ELF-1 (cell line): ENCODE data around the gene CAPG.

ENCODE experiments used
- DNase-seq: peaks from one replicate; pipeline ENCODE4 v3.0.0-alpha.2; 2016; ENCODE audit warnings: low read depth, low spot score

CAPG gene

DNA sequence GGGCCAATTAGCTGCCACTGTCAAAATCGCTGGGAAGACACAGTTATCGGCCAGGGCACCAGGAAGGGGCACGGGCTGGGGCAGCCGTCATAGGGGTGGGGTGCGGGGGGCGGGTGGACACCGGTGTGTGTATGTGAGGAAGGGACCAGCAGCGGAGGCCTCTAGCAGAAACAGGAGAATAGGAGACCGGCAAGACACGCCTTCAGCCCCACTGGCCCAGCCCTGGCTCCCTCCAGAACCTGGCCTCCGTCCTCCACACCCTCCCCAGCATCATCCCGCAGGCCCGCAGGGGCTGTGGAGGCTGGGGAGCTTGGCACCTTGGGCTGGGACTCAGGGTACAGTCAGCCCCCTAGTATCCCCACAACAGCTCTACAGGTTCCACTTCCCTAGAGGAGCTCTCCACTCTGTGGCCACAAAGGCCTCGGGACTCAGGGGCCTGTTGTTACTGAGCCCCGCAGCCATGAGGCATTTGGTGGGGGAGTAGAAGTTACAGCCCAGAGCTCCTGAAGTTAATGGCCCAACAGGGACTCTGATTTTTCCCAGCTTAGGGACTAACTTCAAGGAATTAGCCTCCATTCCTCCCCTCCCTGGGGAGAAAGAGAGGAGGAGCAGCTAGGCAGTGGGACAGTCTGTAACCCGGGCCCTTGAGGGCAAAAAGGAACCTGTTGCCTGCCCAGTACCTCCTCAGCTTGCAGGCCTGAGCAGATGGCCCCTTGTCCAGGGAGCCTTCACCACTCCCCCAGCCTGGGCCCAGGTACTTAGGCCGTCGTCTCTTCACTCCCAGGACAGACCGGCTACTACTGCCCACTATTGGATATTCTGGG lies 28.2 kb upstream of the CAPG start:
- DNase-seq = peak; percentile 77

DNA sequence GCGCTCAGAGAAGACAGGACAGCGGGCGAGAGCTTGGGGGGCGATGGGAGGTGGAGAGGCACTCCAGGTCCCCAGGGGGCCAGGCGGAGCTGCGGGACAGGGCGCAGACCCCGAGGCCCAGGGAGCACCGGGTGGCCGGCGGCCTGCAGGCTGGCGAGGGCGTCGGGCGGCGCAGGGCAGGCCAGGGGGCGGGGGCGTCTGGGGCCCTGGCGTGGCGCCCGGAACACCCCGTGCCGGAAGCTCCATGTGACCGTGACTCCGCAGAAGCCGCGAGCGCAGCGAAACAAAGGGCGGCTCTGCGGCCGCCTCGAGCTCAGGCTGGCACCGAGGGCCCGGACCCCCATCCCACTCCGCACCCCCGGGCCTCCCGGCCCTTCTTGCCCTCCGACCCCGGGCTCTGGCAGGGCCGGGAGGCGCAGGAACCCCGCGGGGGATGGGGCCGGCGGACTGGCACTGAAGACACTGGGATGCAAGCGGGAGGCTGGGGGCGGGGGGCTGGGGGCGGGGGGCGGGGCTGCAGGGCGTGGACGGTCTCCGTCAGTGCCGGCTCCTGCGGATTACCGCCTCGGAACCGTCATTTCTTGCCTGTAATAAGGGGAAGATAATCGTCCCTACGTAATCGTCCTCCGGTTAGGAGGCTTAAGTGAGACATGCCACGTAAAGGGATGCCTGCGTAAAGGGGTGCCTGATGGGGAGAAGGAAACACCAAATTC lies 27.5 kb upstream of the CAPG start:
- peak; percentile 78 for DNase-seq

DNA sequence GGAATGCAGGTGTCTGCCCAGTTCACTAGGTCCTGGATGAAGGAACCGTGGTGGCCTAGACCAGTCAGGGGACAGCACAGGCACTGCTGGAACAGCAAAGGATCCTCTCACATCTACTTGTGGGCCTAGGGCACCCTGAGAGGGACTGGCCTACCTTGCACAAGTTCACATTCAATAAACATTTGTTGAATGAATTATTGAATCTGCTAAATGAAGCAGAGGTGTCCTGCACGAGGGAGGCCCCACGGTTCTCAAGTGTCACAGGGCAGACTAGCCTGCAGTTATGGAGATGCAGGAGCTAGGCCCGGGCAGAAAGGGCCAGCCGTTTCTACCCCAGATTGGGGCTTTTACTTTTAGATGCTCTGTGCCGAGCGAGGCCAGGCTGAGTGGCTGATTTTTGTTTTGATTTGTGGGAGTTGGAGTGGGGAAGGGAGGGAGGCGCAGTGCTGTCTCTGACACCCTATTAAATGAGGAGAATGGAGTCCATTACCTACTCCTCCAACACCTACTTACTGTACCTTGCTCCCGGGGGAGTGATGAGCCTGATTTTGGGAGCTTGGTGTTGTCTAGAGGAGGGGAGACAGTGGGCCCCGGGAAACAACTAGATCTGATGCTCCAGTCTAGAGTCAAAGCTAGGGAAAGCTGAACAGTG lies 26.8 kb upstream of the CAPG start:
- no peak for DNase-seq

DNA sequence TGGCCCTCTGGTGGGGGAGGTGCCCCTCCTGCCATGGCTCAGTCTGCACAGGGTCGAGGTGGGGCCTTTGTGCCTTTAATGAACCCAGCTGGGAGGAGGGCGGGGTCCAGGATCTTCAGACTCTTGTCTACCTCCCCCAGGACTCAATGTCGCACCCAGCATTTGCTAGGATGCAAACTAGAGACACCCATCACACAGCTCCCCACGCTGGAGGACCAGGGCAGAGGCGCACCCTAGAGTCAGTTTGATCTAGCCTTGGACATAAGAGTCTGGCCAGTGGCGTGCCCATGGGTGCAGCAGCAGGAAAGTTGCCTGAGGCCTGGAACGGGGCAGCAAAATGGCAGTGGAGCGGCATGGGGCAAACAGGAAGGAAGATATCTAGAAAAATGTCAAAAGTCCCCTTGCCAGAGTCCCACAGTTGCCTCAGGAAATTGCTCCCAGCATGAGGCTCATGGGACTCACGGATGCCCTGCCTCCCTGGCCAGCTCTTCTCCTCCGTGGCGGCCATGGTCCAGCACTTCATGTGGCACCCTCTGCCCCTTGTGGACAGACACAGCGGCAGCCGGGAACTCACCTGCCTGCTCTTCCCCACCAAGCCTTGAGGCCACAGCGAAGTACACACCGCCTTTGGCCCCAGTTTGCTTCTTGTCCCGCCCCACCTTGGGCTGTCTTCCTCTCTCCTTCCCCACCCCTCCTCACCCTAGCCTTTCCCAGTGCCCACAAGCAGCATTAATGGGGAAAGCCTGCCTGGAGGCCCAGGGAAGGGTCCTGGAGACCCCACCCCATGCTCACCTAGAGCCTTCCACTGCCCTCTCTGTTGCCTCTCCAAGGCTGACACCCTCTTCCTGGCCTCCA lies 26.0 kb upstream of the CAPG start:
- DNase-seq = no peak

DNA sequence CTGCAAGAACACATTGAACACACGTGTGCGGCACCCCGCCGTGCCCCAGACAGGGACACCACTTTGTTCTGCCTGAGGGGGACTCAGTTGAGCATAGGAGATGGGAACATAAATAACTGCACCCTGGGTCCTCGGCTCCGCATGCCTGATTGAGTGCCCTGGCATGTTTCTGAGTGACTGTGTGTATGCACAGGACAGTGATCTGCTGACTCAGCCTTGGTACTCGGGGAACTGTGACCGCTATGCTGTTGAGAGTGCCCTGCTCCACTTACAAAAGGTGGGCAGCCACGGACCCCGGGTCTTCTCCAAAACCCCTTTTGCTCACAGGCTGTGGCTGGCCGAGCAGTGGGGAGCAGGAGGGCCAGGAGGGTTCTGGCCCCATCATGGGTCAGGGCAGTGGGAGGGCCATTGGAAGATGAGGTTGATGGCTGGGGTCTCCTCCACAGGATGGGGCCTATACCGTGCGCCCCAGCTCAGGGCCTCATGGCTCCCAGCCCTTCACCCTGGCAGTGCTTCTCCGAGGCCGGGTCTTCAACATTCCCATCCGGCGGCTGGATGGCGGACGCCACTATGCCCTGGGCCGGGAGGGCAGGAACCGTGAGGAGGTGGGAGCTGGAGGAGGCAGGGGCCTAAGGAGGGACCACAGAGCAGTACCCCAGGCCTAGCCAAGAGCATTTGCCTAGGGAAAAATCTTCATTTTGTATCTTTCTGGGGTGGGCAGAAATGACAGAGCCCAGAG lies 25.2 kb upstream of the CAPG start:
- DNase-seq = no peak

DNA sequence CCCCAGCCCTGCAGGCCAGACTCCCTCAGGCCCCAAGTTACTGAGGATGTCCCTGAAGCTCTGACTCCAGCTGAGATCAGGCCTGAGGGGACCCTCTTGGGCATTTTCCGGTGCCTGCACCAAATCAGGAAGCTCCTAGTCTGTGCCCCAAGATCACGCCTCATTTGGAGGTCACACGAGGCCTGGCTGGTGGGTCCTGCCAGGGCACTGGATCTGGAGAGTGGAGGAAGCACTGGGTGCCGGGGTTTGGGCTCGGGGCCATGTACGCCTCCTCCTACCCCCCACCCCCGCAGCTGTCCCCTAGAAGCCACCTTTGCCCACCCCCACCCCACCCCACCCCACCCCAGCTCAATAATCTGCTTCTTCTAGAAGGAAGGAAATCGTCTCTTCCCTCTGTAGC lies 24.5 kb upstream of the CAPG start:
- no peak for DNase-seq

DNA sequence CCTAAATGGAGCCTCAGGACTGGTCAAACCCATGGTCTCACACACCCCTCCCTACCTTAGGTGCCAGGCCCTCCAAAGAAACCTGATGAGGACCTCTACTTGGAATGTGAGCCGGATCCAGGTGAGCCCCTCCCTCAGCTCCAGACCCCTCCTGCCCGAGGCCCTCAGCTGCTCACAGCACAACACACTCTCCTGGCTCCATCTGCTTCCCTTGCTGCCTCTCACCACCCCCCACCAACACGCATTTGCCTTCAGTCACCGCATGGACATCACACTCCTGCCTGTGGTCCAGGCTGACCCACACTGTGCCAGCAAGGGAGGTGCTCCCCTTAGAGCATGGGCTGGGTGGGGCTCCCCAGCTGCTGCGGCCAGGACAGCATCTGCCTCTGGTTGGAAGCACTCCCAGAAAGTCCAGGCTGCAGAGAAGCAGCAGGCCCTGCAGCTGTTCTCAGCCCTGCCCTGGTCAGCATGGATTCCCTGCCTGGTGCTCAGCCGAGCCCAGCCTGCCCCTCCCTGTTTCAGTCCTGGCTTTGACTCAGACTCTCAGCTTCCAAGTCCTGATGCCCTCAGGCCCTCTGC lies 23.4 kb upstream of the CAPG start:
- peak; percentile 77 for DNase-seq

DNA sequence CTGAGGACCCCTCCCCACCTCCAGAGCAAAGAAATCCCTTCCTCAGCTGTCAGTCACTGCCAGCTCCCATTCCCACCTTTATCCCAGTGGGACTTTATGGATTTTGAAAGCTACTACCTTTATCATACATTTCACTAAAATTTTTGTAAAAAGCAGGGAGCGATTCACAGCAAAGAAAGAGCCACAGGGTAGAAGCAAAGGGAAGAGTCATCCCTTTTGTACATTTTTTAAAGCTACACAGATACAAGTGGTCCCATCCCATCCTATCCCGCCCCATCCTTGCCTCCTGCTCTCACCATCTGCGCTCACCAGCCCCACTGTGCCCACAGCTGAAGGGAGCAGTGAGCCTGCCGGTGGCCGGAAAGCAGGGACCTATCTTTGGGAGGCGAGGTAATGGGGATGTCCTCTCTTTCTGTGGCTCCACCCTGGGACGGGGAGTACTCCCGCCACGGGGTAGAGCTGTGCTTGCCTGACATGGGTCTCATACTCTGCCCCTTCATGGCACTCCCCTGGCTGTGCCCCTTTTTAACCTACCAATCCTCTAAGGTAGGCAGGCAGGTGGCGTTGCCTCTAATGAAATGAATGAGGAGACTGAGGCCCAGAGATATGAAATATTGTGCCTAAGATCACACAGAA lies 21.5 kb upstream of the CAPG start:
- no peak for DNase-seq

DNA sequence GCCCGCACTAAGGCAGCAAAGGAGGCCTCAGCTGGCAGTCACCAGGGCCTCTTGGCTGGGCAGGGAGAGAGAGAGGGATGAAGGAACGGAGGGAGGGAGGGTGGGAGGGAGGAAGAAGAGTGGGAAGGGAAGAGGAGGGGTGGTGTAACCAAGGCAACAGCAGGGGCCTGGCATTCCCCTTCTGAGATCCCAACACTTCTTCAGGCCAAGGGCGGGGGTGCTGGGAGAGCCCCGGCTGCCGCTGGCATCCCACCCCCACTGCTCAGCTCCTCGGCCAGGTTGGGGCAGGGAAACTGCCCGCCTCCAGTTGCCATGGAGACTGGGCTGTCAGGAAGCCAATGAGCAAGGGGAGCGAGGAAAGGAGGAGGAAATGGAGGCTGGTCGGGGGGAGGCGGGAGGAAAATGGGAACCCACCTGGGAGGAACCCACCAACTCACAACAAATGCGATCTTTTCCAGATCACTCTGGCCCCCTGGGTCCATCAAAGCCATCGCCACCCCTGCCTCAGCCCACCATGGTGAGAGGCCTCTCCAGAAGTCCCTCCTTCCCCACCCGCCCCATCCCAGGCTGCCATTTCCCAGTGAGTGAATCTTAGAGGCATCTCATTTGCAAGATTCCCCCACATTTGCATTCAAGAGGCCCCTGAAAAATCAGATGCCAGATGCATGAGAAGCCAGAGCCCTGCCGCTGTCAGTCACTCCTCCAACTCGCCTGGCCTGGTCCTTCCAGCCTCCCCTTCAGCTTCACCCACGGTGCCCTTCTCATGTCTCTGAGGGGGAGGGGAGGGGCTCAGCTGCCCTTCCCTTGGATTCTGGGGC lies 20.8 kb upstream of the CAPG start:
- peak; percentile 70 for DNase-seq

DNA sequence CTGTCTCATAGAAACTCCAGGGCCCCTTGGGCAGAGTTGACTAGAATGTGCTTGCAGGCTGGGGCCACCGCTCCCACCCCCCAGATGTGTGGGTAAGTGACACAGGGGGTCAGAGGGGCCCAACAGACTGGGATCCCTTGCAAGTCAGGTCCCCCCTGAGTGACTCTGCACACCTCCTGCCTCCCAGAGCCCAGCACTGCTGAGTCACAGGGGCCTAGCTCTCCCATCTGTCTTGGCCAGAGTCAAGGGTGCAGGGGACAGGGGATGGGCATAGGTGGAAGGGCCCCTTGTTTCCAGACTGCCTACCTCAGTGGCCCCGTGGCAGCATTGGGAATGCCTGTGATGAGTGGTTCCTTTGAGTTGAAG lies 19.7 kb upstream of the CAPG start:
- DNase-seq = no peak

DNA sequence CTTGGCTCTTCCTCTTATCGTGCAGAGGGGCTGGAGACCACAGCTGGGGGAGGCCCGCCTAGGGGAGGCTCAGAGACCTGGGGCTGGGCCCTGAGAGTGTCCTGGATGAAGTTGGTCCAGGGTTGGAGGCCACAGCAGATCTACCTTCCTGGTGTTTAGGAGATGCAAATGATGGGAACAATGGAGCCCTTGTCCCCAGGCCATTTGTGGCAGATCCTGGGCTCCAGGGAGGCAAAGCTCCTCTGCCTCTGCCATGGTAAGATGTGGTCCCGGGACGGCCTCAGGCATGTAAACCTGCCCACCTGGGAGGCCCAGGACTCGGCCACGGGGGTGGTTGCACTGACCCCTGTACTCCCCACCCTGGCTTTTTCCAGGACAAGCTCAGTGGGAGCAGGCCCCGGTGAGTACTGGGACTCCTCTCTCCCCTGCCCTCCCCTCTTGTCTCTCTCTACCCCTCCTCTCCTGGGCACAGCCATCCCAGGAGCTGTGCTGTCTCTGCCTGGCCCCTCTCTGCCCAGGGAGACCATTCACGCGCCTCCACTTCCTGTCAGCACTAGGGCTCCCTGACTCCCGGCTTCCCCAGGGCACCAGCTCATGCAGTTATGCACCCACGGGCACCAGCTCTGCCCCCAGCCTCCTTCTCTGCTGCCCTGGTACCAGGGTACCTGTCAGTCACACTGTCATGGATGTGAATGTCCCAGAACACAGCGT lies 19.2 kb upstream of the CAPG start:
- peak; percentile 59 for DNase-seq

DNA sequence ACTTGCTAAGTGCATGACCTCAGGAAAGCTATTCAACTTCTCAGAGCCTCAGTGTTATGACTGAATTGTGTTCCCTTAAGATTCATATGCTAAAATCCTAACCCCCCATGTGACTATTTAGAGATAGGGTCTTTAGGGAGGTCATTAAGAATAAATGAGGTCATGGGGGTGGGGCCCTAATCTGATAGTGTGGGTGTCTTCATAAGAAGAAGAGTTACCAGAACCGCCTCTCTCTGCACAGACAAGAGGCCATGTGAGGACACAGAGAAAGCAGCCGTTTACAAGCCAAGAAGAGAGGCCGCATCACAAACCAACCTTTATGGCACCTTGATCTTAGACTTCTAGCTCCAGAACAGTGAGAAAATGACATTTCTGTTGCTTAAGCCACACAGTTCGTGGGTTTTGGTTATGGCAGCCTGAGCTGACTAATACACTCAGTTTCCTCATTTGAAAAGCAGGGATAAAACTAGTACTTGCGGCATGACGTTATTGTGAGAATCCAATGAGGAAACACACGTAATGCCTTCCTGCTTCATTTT lies 18.2 kb upstream of the CAPG start:
- no peak for DNase-seq

DNA sequence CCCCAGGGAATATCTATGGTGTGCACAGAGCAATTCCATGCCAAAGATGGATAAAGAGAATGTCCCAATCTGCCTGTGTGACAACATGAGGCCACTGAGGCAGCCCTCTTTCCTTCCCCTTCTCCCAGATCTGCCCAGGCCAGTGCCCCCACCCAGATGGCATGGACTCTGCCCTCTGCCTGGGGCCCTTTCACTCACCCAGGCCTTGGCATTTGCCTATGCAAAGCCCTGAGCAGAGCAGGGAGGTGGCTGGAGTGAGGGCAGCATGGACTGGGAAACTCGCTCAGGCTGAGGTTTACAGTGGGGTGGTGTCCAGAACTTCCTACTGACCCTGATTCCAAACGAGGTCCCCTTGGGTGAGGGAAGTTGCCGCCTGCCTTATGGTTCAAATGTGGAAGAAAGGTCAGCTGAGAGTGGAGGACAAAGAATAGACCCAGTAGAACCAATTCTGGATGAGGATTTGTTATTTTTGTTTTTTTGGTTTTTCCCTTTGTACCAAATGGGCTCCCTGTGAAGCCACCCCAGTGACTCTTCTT lies 17.2 kb upstream of the CAPG start:
- DNase-seq = no peak

DNA sequence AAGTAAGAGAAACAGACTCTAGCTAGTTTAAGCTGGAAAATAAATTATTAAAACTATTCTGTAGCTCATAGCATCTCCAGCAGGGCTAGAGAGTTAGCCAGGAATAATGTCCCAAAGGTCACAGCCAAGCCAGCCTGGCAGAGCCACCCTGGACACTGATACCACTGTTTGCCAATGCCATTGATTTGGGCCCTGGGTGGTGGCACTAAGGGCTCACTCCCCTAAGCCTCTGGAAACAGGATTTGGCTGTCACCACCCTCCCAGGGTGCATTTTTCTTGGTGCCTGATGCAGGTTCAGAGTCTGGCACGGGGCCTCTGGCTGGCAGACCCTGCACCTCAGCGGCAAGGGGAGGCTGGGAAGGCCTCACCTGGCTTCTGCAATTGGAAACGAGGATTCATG lies 15.4 kb upstream of the CAPG start:
- no peak for DNase-seq

DNA sequence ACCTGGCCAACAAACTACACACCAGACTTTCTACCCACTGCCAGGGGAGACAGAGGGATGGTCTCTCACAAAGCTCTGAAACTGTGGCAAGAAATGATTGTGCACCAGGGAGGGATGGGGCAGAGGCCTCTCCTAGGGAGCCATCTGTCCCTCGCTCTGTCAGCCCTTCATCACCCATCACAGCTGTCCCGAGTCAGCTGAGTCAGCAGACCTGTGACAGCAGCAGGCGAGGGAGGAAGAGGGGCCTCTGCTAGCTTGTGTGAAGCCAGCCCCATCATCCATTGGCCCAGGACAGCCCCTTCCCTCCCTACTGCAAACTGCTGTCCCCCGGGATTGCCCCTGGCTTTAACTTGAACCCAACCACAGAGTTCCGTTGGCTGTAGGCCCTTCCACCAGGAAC lies 13.4 kb upstream of the CAPG start:
- no peak for DNase-seq

DNA sequence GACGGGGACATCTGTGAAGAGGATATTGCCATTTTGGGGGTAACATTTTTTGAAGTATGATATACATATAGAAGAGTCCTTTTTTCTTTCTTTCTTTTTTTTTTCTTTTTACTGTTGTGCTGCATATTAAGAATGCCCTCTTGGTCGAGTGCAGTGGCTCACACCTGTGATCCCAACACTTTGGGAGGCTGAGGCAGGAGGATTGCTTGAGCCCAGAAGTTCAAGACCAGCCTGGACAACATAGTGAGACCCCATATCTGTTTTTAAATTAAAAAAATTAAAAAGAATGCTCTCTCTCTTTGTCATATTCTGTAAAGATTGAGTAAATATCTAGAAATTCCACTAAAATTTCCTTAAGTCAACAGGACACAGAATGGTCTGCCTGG lies 11.9 kb upstream of the CAPG start:
- no peak for DNase-seq

DNA sequence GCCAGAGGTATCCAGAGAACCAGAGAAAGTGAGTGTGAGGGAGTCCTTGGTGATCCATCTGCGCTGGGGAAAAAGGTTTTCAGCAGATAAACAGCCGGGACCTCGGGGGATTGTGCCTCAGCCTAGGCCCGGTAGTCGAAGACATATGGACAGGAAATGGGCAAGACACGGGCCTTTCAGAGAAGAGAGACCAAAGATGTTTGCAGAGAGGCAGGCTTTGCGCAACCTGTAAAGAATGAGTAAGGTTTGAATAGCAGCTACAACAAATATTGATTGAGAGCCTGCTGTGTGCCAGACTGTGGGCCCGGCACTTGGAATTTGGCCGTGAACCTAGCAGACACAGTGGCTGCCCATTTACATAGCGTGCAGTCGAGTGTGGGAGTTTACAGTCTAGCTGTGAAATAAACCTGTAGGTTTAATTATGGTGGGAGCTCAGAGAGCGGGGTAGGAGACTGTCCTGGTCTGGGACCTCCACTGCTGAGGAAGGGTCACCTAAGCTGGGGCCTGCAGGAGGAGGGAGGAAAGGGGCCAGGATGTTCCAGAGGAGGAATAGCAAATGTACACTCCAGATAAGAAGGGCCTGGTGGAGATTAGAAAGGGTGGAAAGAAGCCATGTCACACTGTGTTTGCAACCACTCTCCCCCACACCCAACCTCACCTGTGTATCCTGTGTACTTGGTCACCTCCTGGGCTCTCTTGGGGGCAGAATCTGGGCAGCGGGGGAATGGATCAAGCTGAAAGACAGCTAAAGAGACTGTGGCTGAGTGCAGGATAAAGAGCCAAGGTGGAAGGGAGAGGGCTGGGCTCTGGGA lies 11.3 kb upstream of the CAPG start:
- no peak for DNase-seq
